ENCODE measurements around the gene CRACR2B. TPM values are rescaled to one million over a fixed set of nuclear protein-coding genes. Genes with fewer than 3 reads are reported as not detected.

The CRACR2B gene
- total RNA-seq, 1 donor, result 0.72 TPM

DNA sequence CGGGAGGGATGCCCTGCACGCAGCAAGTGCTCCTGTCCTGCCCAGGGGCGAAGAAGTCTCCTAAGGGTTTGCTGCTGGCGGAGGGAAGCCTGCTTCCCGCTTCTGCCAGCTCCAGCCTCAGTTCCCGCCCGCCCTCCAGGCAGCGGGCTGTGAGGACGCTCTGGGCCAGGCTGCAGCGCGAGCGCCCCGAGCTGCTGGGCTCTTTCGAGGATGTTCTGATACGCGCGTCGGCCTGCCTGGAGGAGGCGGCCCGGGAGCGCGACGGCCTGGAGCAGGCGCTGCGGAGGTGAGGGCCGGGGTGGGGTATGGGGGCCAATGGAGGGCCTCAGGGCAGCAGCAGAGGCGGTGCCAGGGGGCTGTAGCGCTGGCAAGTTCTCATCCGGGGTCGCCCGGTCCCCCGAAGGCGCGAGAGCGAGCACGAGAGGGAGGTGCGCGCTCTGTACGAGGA, 2.2 kb downstream of the CRACR2B start:
- H3K4me1 ChIP-seq (ENCODE audit: insufficient read depth, low read length), result peaks cover 51% of the 10 kb centered on the region
- peak overlapping the region; percentile 64 for H3K4me3 ChIP-seq (ENCODE audit: insufficient read depth, low read length)
- H3K36me3 ChIP-seq (ENCODE audit: insufficient read depth, low read length), result peaks cover 3% of the 10 kb centered on the region
- H3K27me3 ChIP-seq (ENCODE audit: insufficient read depth, low read length), result no peaks in the 10 kb centered on the region
- H3K27ac ChIP-seq (ENCODE audit: low read depth, low read length), result no peak overlapping the region
- DNase-seq (ENCODE audit: insufficient read length, low spot score, missing footprints), result no peak
- H3K4me2 ChIP-seq (ENCODE audit: insufficient read depth, low read length), result peak overlapping the region; percentile 85
- H2AFZ ChIP-seq (ENCODE audit: low read length), result no peak overlapping the region
- no peaks in the 10 kb centered on the region for H3K9me3 ChIP-seq (ENCODE audit: low read depth, low read length)
- TF ChIP-seq, protein P1, sequence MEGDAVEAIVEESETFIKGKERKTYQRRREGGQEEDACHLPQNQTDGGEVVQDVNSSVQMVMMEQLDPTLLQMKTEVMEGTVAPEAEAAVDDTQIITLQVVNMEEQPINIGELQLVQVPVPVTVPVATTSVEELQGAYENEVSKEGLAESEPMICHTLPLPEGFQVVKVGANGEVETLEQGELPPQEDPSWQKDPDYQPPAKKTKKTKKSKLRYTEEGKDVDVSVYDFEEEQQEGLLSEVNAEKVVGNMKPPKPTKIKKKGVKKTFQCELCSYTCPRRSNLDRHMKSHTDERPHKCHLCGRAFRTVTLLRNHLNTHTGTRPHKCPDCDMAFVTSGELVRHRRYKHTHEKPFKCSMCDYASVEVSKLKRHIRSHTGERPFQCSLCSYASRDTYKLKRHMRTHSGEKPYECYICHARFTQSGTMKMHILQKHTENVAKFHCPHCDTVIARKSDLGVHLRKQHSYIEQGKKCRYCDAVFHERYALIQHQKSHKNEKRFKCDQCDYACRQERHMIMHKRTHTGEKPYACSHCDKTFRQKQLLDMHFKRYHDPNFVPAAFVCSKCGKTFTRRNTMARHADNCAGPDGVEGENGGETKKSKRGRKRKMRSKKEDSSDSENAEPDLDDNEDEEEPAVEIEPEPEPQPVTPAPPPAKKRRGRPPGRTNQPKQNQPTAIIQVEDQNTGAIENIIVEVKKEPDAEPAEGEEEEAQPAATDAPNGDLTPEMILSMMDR (IDR thresholded peaks at IDR 0.05; ENCODE audit: extremely low read depth, low read depth, low read length), result no peak
- H4K20me1 ChIP-seq (ENCODE audit: insufficient read depth, low read length), result peaks cover 25% of the 10 kb centered on the region
- peaks cover 14% of the 10 kb centered on the region for H3K79me2 ChIP-seq (ENCODE audit: insufficient read depth, low read length)

DNA sequence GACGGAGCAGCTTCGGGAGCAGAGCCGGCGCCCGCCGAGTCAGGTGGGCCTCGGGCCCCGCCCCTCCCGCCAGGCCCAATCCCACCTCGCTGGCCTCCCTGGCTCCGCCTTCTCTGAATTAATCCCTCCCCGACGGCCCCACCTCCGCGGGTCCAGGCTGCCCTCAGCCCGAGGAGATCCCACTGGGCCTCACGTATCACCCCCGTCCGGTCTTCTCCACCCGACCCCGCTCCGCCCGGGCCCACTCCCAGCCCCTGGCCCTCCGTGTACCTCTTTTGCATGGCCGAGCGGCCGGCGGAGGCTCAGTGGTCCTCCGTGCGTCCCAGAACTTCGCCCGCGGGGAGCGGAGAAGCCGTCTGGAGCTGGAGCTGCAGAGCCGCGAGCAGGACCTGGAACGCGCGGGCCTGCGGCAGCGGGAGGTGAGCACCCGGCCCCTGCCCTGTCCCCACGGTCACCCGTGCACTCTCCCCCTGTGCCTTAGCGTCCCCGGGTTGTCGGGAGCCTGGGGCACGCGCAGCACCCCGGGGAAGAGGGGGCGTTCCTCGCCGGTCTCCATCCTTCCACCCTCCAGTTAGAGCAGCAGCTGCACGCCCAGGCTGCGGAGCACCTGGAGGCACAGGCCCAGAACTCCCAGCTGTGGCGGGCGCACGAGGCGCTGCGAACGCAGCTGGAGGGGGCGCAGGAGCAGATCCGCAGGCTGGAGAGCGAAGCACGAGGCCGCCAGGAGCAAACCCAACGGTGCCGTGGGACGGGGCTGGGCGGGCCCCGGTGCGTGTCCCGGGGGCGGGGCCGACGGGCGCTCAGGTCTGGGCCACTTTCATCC, 2.8 kb downstream of the CRACR2B start:
- no peaks in the 10 kb centered on the region for H3K9me3 ChIP-seq (ENCODE audit: low read depth, low read length)
- H4K20me1 ChIP-seq (ENCODE audit: insufficient read depth, low read length), result peaks cover 23% of the 10 kb centered on the region
- H3K27ac ChIP-seq (ENCODE audit: low read depth, low read length), result no peak overlapping the region
- no peaks in the 10 kb centered on the region for H3K27me3 ChIP-seq (ENCODE audit: insufficient read depth, low read length)
- no peak overlapping the region for H2AFZ ChIP-seq (ENCODE audit: low read length)
- peak overlapping the region; percentile 64 for H3K4me3 ChIP-seq (ENCODE audit: insufficient read depth, low read length)
- H3K4me1 ChIP-seq (ENCODE audit: insufficient read depth, low read length), result peaks cover 54% of the 10 kb centered on the region
- H3K79me2 ChIP-seq (ENCODE audit: insufficient read depth, low read length), result peaks cover 17% of the 10 kb centered on the region
- DNase-seq (ENCODE audit: insufficient read length, low spot score, missing footprints), result peak; percentile 98
- H3K4me2 ChIP-seq (ENCODE audit: insufficient read depth, low read length), result peak overlapping the region; percentile 85
- H3K36me3 ChIP-seq (ENCODE audit: insufficient read depth, low read length), result no peaks in the 10 kb centered on the region
- TF ChIP-seq, protein P1 (IDR thresholded peaks at IDR 0.05; ENCODE audit: extremely low read depth, low read depth, low read length), result no peak

DNA sequence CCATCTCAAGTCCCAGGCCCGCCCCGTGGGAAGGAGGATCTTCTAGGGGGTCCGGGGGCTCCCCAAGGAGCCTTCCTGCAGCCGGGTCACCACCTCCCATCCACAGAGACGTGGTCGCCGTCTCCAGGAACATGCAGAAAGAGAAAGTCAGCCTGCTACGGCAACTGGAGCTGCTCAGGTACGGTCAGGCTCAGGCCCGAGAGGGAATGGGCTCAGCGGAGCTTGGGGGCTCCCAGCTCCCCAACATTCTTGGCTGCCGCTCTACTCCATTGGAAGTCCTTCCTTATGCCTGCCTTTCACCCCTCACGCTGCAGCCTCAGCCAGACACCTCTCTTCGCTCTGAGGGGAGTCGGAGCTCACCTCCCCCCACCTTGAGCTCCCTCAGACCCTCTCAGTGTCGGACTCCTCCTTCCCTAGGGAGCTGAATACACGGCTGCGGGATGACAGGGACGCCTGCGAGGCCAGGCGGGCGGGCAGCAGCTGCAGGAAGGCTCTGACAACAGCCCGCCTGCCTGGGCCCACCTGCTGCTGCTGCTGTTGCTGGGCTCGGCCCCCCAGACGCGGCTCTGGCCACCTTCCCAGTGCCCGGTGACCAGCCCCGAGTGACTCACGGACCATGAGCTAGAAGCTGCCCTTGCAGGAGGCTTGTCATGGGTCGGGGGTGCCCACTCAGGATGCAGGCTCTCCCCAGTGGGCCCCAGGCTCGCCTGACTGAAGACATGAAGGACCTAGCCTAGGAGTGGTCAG, 3.6 kb downstream of the CRACR2B start:
- Histone ChIP-seq H4K20me1 (ENCODE audit: insufficient read depth, low read length) (peaks cover 23% of the 10 kb centered on the region), H3K27ac (ENCODE audit: low read depth, low read length) (no peak overlapping the region), H3K4me3 (ENCODE audit: insufficient read depth, low read length) (no peak overlapping the region), H3K27me3 (ENCODE audit: insufficient read depth, low read length) (no peaks in the 10 kb centered on the region), H2AFZ (ENCODE audit: low read length) (no peak overlapping the region), H3K79me2 (ENCODE audit: insufficient read depth, low read length) (peaks cover 22% of the 10 kb centered on the region), H3K4me1 (ENCODE audit: insufficient read depth, low read length) (peaks cover 54% of the 10 kb centered on the region), H3K4me2 (ENCODE audit: insufficient read depth, low read length) (peak overlapping the region; percentile 85), H3K36me3 (ENCODE audit: insufficient read depth, low read length) (peaks cover 2% of the 10 kb centered on the region), H3K9me3 (ENCODE audit: low read depth, low read length) (no peaks in the 10 kb centered on the region)
- TF ChIP-seq, protein P1 (IDR thresholded peaks at IDR 0.05; ENCODE audit: extremely low read depth, low read depth, low read length), result no peak
- DNase-seq (ENCODE audit: insufficient read length, low spot score, missing footprints), result peak; percentile 97
